Esophagus (tissue), 2 donors: Measurements from ENCODE around the gene FHOD3. TPM values are rescaled to one million over a fixed set of nuclear protein-coding genes. Genes with fewer than 3 reads are reported as not detected.

ENCODE experiments used
- H3K27ac ChIP-seq, 2 donors: one replicate each; pipeline ENCODE4 v1.5.1; 2013; ENCODE audit warnings: low read depth in 2 of 2, mild to moderate bottlenecking in 2 of 2, inconsistent platforms in 1 of 2, low read length in 1 of 2, moderate library complexity in 1 of 2
- H3K27me3 ChIP-seq, 2 donors: one replicate each; pipeline ENCODE4 v1.6.1; 2013; ENCODE audit warnings: low read length in 2 of 2, control low read depth in 1 of 2, mild to moderate bottlenecking in 1 of 2; ENCODE audit not compliant: insufficient read depth in 2 of 2, control insufficient read depth in 1 of 2
- H3K36me3 ChIP-seq, 2 donors: one replicate each; pipeline ENCODE4 v1.6.1; 2013; ENCODE audit warnings: low read length in 1 of 2; ENCODE audit not compliant: control insufficient read depth in 2 of 2, insufficient read depth in 2 of 2
- H3K4me1 ChIP-seq, 2 donors: one replicate each; pipeline ENCODE4 v1.6.1; 2013; ENCODE audit warnings: low read length in 1 of 2; ENCODE audit not compliant: control insufficient read depth in 2 of 2, insufficient read depth in 2 of 2
- H3K4me3 ChIP-seq, 2 donors: one replicate each; pipeline ENCODE4 v1.5.1; 2013; ENCODE audit warnings: low read length in 2 of 2, mild to moderate bottlenecking in 2 of 2, low read depth in 1 of 2, moderate library complexity in 1 of 2
- H3K9me3 ChIP-seq, 2 donors: one replicate each; pipeline ENCODE4 v1.6.1; 2013; ENCODE audit warnings: mild to moderate bottlenecking in 2 of 2, low read depth in 1 of 2, low read length in 1 of 2, moderate library complexity in 1 of 2; ENCODE audit not compliant: control insufficient read depth in 2 of 2, insufficient read depth in 1 of 2
- WGBS, 2 donors: extraction: QIAGEN DNeasy Blood & Tissue Kit; methylation state at CpG; one replicate each; pipeline ENCODE4 v1.1.7; 2013; 5-methylcytosine and 5-hydroxymethylcytosine counted together
- polyA plus RNA-seq, 2 donors: library from polyadenylated mRNA; stranded (reverse); fragments of 200-250 nt; gene quantifications; one replicate each; pipeline ENCODE4 v1.2.3, GENCODE V29; 2013
- donor health status: healthy with polysubstance abuse.
- donor health status: Bipolar disorder and iron deficiency.

FHOD3 gene
- polyA plus RNA-seq, 2 donors, result 3.7 to 11.1 TPM

- H3K27me3 ChIP-seq, result no peaks in the 10 kb centered on the region
- H3K27ac ChIP-seq, result no peak overlapping the region
- H3K4me1 ChIP-seq, result no peaks in the 10 kb centered on the region
- 77% methylated on average over 5 of the region's 5 CpGs for WGBS, 2 donors
- no peak overlapping the region for H3K4me3 ChIP-seq
- no peaks in the 10 kb centered on the region for H3K36me3 ChIP-seq
- no peaks in the 10 kb centered on the region for H3K9me3 ChIP-seq
Observed at GRCh38 chr18:36327352-36328316, 30.1 kb downstream of the FHOD3 start.

- Histone ChIP-seq H3K4me3 (no peak overlapping the region), H3K36me3 (no peaks in the 10 kb centered on the region), H3K4me1 (no peaks in the 10 kb centered on the region), H3K27me3 (no peaks in the 10 kb centered on the region), H3K27ac (no peak overlapping the region), H3K9me3 (no peaks in the 10 kb centered on the region)
- WGBS, 2 donors, result 83 to 90% methylated on average over 3 of the region's 3 CpGs
Observed at GRCh38 chr18:36328385-36328858, 30.9 kb downstream of the FHOD3 start.

GRCh38 chr18:36328916-36329315 lies 31.4 kb downstream of the FHOD3 start:
- Histone ChIP-seq H3K4me1 (peaks cover 0 to 2% of the 10 kb centered on the region in 2 donors), H3K4me3 (no peak overlapping the region), H3K27me3 (no peaks in the 10 kb centered on the region), H3K9me3 (no peaks in the 10 kb centered on the region), H3K27ac (no peak overlapping the region), H3K36me3 (no peaks in the 10 kb centered on the region)
- 90 to 93% methylated on average over 6 of the region's 6 CpGs for WGBS, 2 donors

- no peak overlapping the region for H3K27ac ChIP-seq
- 78 to 81% methylated on average over 3 of the region's 3 CpGs for WGBS, 2 donors
Observed at GRCh38 chr18:36329684-36330434, 32.3 kb downstream of the FHOD3 start.

GRCh38 chr18:36330435-36331052 lies 33.0 kb downstream of the FHOD3 start:
- H3K4me3 ChIP-seq, result no peak overlapping the region
- no peak overlapping the region for H3K27ac ChIP-seq
- 87 to 89% methylated on average over 6 of the region's 6 CpGs for WGBS, 2 donors

More at GRCh38 chr18:36329684-36330434, 32.3 kb downstream of the FHOD3 start:
- H3K36me3 ChIP-seq, result no peaks in the 10 kb centered on the region
- no peaks in the 10 kb centered on the region for H3K9me3 ChIP-seq
- H3K4me1 ChIP-seq, result peaks cover 0 to 2% of the 10 kb centered on the region in 2 donors
- no peak overlapping the region for H3K4me3 ChIP-seq
- H3K27me3 ChIP-seq, result no peaks in the 10 kb centered on the region

GRCh38 chr18:36331521-36331971 lies 34.0 kb downstream of the FHOD3 start:
- Histone ChIP-seq H3K4me1 (peaks cover 0 to 2% of the 10 kb centered on the region in 2 donors), H3K27me3 (no peaks in the 10 kb centered on the region), H3K4me3 (no peak overlapping the region), H3K9me3 (no peaks in the 10 kb centered on the region), H3K36me3 (no peaks in the 10 kb centered on the region), H3K27ac (no peak overlapping the region)
- 53 to 64% methylated on average over 5 of the region's 5 CpGs for whole genome bisulfite sequencing, 2 donors

More at GRCh38 chr18:36330435-36331052, 33.0 kb downstream of the FHOD3 start:
- H3K9me3 ChIP-seq, result no peaks in the 10 kb centered on the region
- H3K27me3 ChIP-seq, result no peaks in the 10 kb centered on the region
- H3K36me3 ChIP-seq, result no peaks in the 10 kb centered on the region
- peaks cover 0 to 2% of the 10 kb centered on the region in 2 donors for H3K4me1 ChIP-seq

- 37 to 43% methylated on average over 3 of the region's 3 CpGs for WGBS, 2 donors
- no peaks in the 10 kb centered on the region for H3K9me3 ChIP-seq
- no peak overlapping the region for H3K27ac ChIP-seq
- H3K27me3 ChIP-seq, result no peaks in the 10 kb centered on the region
- H3K4me1 ChIP-seq, result peaks cover 0 to 2% of the 10 kb centered on the region in 2 donors
- H3K4me3 ChIP-seq, result no peak overlapping the region
- H3K36me3 ChIP-seq, result no peaks in the 10 kb centered on the region
Observed at GRCh38 chr18:36333414-36333813, 35.9 kb downstream of the FHOD3 start.

GRCh38 chr18:36334798-36335197 lies 37.3 kb downstream of the FHOD3 start:
- H3K4me3 ChIP-seq, result no peak overlapping the region
- H3K36me3 ChIP-seq, result no peaks in the 10 kb centered on the region
- no peaks in the 10 kb centered on the region for H3K27me3 ChIP-seq
- no peak overlapping the region for H3K27ac ChIP-seq
- no peaks in the 10 kb centered on the region for H3K9me3 ChIP-seq
- WGBS, 2 donors, result 79 to 83% methylated on average over 3 of the region's 3 CpGs
- H3K4me1 ChIP-seq, result peaks cover 0 to 2% of the 10 kb centered on the region in 2 donors
